Measurements from ENCODE around the gene KRT32. TPM values are rescaled to one million over a fixed set of nuclear protein-coding genes. Genes with fewer than 3 reads are reported as not detected.

Gene KRT32
- total and polyA plus RNA-seq, 2 donors (not counting 1 experiment from before 2014, with no cell fraction given): not detected

GRCh38 chr17:41499714-41500113 is 32.5 kb upstream of the KRT32 start:
- H2AFZ ChIP-seq (ENCODE audit: insufficient read depth, low read depth, low read length, poor library complexity, severe bottlenecking): no peak overlapping the region
- TF ChIP-seq EZH2 (IDR thresholded peaks at IDR 0.05; ENCODE audit: borderline replicate concordance, insufficient read depth, low read depth, low read length, poor library complexity, severe bottlenecking) (no peak), CTCF (IDR thresholded peaks at IDR 0.05) (no peak)

GRCh38 chr17:41498276-41498675 is 31.1 kb upstream of the KRT32 start:
- Histone ChIP-seq H3K36me3 (replicated peaks in 1 of 2; ENCODE audit: control extremely low read depth in 1 of 2, control insufficient read depth in 1 of 2, extremely low read depth in 1 of 2, insufficient read depth in 2 of 2, low read length in 1 of 2) (no peaks in the 10 kb centered on the region), H3K4me2 (replicated peaks; ENCODE audit: low read depth, low read length, poor library complexity, severe bottlenecking) (no peak overlapping the region), H3K4me1 (ENCODE audit: control insufficient read depth in 2 of 2, insufficient read depth in 2 of 2, low read length in 2 of 2) (peaks cover 0 to 20% of the 10 kb centered on the region in 2 donors), H3K9me3 (ENCODE audit: control extremely low read depth in 1 of 3, control insufficient read depth in 2 of 3, insufficient read depth in 1 of 3, low read length in 2 of 3) (peaks cover 0 to 17% (median 0%) of the 10 kb centered on the region in 3 donors), H4K20me1 (ENCODE audit: control insufficient read depth, insufficient read depth, low read length, poor library complexity, severe bottlenecking) (no peaks in the 10 kb centered on the region), H2AFZ (ENCODE audit: insufficient read depth, low read depth, low read length, poor library complexity, severe bottlenecking) (no peak overlapping the region), H3K79me2 (ENCODE audit: control insufficient read depth, insufficient read depth, low read length) (no peaks in the 10 kb centered on the region), H3K9ac (ENCODE audit: low read length) (no peak overlapping the region), H3K27ac (ENCODE audit: low read length in 2 of 2) (no peak overlapping the region), H3K27me3 (replicated peaks in 1 of 4; ENCODE audit: control extremely low read depth in 1 of 4, control insufficient read depth in 3 of 4, insufficient read depth in 4 of 4, low read length in 3 of 4) (peaks cover 0 to 3% (median 0%) of the 10 kb centered on the region in 4 experiments), H3K4me3 (ENCODE audit: control extremely low read depth in 1 of 5, extremely low read depth in 1 of 5, insufficient read depth in 1 of 5, low read depth in 2 of 5, low read length in 4 of 5) (no peak overlapping the region)
- peaks cover 6% of the 10 kb centered on the region for H3K4me1 Mint-ChIP-seq
- ChIA-PET CTCF (interaction anchor here (1.1 kb wide), 1 partner anchor 51 kb away, joined by 3 read pairs; no protein-coding TSS in a partner anchor), POLR2A (no interaction called here)
- DNase-seq (no peak), ATAC-seq (ENCODE audit: low read depth) (no peak)
- intact Hi-C loops (cut with micrococcal nuclease): no loop called here
- H3K27me3 Mint-ChIP-seq: peaks cover 26% of the 10 kb centered on the region
- no peaks in the 10 kb centered on the region for H3K9me3 Mint-ChIP-seq (ENCODE audit: insufficient read depth)
- no peak overlapping the region for H3K27ac Mint-ChIP-seq
- WGBS (ENCODE audit: insufficient coverage): 17% methylated on average over 1 of the region's 6 CpGs
- H3K4me3 Mint-ChIP-seq: no peak overlapping the region
- TF ChIP-seq CTCF (IDR thresholded peaks at IDR 0.05) (no peak), EZH2 (IDR thresholded peaks at IDR 0.05; ENCODE audit: borderline replicate concordance, insufficient read depth, low read depth, low read length, poor library complexity, severe bottlenecking) (no peak)

More at GRCh38 chr17:41499714-41500113, 32.5 kb upstream of the KRT32 start:
- H3K4me2 ChIP-seq (replicated peaks; ENCODE audit: low read depth, low read length, poor library complexity, severe bottlenecking): no peak overlapping the region
- peaks cover 22% of the 10 kb centered on the region for H3K27me3 Mint-ChIP-seq
- H3K79me2 ChIP-seq (ENCODE audit: control insufficient read depth, insufficient read depth, low read length): no peaks in the 10 kb centered on the region
- peaks cover 0 to 20% of the 10 kb centered on the region in 2 donors for H3K4me1 ChIP-seq (ENCODE audit: control insufficient read depth in 2 of 2, insufficient read depth in 2 of 2, low read length in 2 of 2)
- intact Hi-C loops (cut with micrococcal nuclease): no loop called here
- H3K4me3 Mint-ChIP-seq: no peak overlapping the region
- H3K36me3 ChIP-seq (replicated peaks in 1 of 2; ENCODE audit: control extremely low read depth in 1 of 2, control insufficient read depth in 1 of 2, extremely low read depth in 1 of 2, insufficient read depth in 2 of 2, low read length in 1 of 2): no peaks in the 10 kb centered on the region
- no peaks in the 10 kb centered on the region for H3K9me3 Mint-ChIP-seq (ENCODE audit: insufficient read depth)
- ChIA-PET CTCF (no interaction called here), POLR2A (no interaction called here)
- no peak overlapping the region for H3K27ac ChIP-seq (ENCODE audit: low read length in 2 of 2)
- no peak for DNase-seq
- H3K9ac ChIP-seq (ENCODE audit: low read length): no peak overlapping the region
- no peak for ATAC-seq (ENCODE audit: low read depth)
- 92% methylated on average over 5 of the region's 5 CpGs for WGBS (ENCODE audit: insufficient coverage)
- peaks cover 0 to 3% (median 0%) of the 10 kb centered on the region in 4 experiments for H3K27me3 ChIP-seq (replicated peaks in 1 of 4; ENCODE audit: control extremely low read depth in 1 of 4, control insufficient read depth in 3 of 4, insufficient read depth in 4 of 4, low read length in 3 of 4)
- H3K4me1 Mint-ChIP-seq: peaks cover 6% of the 10 kb centered on the region
- H3K4me3 ChIP-seq (ENCODE audit: control extremely low read depth in 1 of 5, extremely low read depth in 1 of 5, insufficient read depth in 1 of 5, low read depth in 2 of 5, low read length in 4 of 5): no peak overlapping the region
- H3K9me3 ChIP-seq (ENCODE audit: control extremely low read depth in 1 of 3, control insufficient read depth in 2 of 3, insufficient read depth in 1 of 3, low read length in 2 of 3): peaks cover 0 to 17% (median 0%) of the 10 kb centered on the region in 3 donors
- no peak overlapping the region for H3K27ac Mint-ChIP-seq
- H4K20me1 ChIP-seq (ENCODE audit: control insufficient read depth, insufficient read depth, low read length, poor library complexity, severe bottlenecking): no peaks in the 10 kb centered on the region

Measured in B cell (primary cell).